HepG2 (cell line): ENCODE results near the gene URAD. TPM values are rescaled to one million over a fixed set of nuclear protein-coding genes. Genes with fewer than 3 reads are reported as not detected.

Experiments
- AHR ChIP-seq: IDR thresholded peaks from 2 replicates; pipeline ENCODE4 v1.6.1; 2018; ENCODE audit warnings: missing genetic modification reagents, missing compliant biosample characterization
- FOXK1 ChIP-seq: sonication (generic); formaldehyde crosslinking; IDR thresholded peaks from 2 replicates; pipeline ENCODE4 v1.4.0; 2020; ENCODE audit warnings: low read depth, missing genetic modification reagents, borderline replicate concordance
- IRF2 ChIP-seq: IDR thresholded peaks from 2 replicates; pipeline ENCODE4 v1.6.1; 2018; ENCODE audit warnings: missing genetic modification reagents, missing compliant biosample characterization
- NR2F6 ChIP-seq, 2 experiments: IDR thresholded peaks; 2 replicates each; pipeline ENCODE4 v1.6.1; 2016; ENCODE audit warnings: antibody characterized with exemption in 1 of 2, mild to moderate bottlenecking in 1 of 2
- SIN3B ChIP-seq: fragments of 150-350 bp; IDR thresholded peaks from 2 replicates; pipeline ENCODE4 v1.6.1; 2014; ENCODE audit warnings: low read length
- SMC3 ChIP-seq: IDR thresholded peaks from 2 replicates; pipeline ENCODE4 v1.6.1; 2011; ENCODE audit warnings: low read length, improper control_type of control experiment
- SNAPC2 ChIP-seq: sonication (generic); formaldehyde crosslinking; IDR thresholded peaks from 2 replicates; pipeline ENCODE4 v1.8.1; 2022; ENCODE audit warnings: mild to moderate bottlenecking, missing genetic modification reagents
- ZBTB20 ChIP-seq: sonication (generic); formaldehyde crosslinking; IDR thresholded peaks from 2 replicates; pipeline ENCODE4 v1.8.1; 2023; ENCODE audit warnings: missing genetic modification reagents, low read depth, mild to moderate bottlenecking, borderline replicate concordance
- ZBTB38 ChIP-seq: sonication (generic); formaldehyde crosslinking; IDR thresholded peaks from 2 replicates; pipeline ENCODE4 v1.5.1; 2020; ENCODE audit warnings: mild to moderate bottlenecking, missing genetic modification reagents
- ZBTB7A ChIP-seq: sonication (generic); formaldehyde crosslinking; IDR thresholded peaks from 2 replicates; pipeline ENCODE4 v1.8.0; 2022; ENCODE audit warnings: mild to moderate bottlenecking, missing genetic modification reagents
- ZFAT ChIP-seq: sonication (generic); formaldehyde crosslinking; conservative IDR thresholded peaks from 2 replicates; pipeline ENCODE4 v1.8.1; 2023; ENCODE audit warnings: missing genetic modification reagents, inconsistent platforms
- ZKSCAN5 ChIP-seq: sonication (generic); formaldehyde crosslinking; IDR thresholded peaks from 2 replicates; pipeline ENCODE4 v1.5.1; 2020; ENCODE audit warnings: mild to moderate bottlenecking, missing genetic modification reagents
- ZNF263 ChIP-seq: sonication (generic); formaldehyde crosslinking; IDR thresholded peaks from 2 replicates; pipeline ENCODE4 v1.4.0; 2020; ENCODE audit warnings: missing genetic modification reagents
- ZNF292 ChIP-seq: sonication (generic); formaldehyde crosslinking; IDR thresholded peaks from 2 replicates; pipeline ENCODE4 v1.8.1; 2022; ENCODE audit warnings: mild to moderate bottlenecking, low read depth, missing genetic modification reagents, borderline replicate concordance
- ZNF350 ChIP-seq: sonication (generic); formaldehyde crosslinking; IDR thresholded peaks from 2 replicates; pipeline ENCODE4 v1.4.0; 2020; ENCODE audit warnings: mild to moderate bottlenecking, low read depth, missing genetic modification reagents, borderline replicate concordance
- ZNF558 ChIP-seq: sonication (generic); formaldehyde crosslinking; IDR thresholded peaks from 2 replicates; pipeline ENCODE4 v1.9.0; 2022; ENCODE audit warnings: mild to moderate bottlenecking, missing genetic modification reagents, borderline replicate concordance
- polyA plus RNA-seq, 8 experiments: library from polyadenylated mRNA; depleted of rRNA in 3 of 8; stranded (reverse) in 7 of 8; unstranded in 1 of 8; fragments of >200 nt; fragmentation: Illumina TruSeq in 4 of 8; extraction: Trizol in 4 of 8; gene quantifications; 2 replicates each; pipeline versions ENCODE4 v1.2.1 to v1.2.3, GENCODE V29; 2011 to 2016; ENCODE audit warnings: low read depth in 4 of 8, missing spikeins in 1 of 8, mixed read lengths in 1 of 8; ENCODE audit not compliant: insufficient read depth in 1 of 8
- total RNA-seq, 5 experiments: library from RNA; depleted of rRNA; stranded (reverse); fragments of >200 nt; fragmentation: Illumina TruSeq; extraction: Trizol; gene quantifications; 2 replicates each; pipeline ENCODE4 v1.2.3, GENCODE V29; 2016; ENCODE audit warnings: low read depth in 1 of 5
- TF ChIP-seq, protein P1 (sequence below): sonication (generic); formaldehyde crosslinking; IDR thresholded peaks from 2 replicates; pipeline ENCODE4 v1.4.0; 2020; ENCODE audit warnings: missing genetic modification reagents, borderline replicate concordance
- TF ChIP-seq, protein P2 (sequence below): sonication (generic); formaldehyde crosslinking; IDR thresholded peaks from 2 replicates; pipeline ENCODE4 v1.5.1; 2020; ENCODE audit warnings: mild to moderate bottlenecking, missing genetic modification reagents
- TF ChIP-seq, protein P3 (sequence below): sonication (generic); formaldehyde crosslinking; IDR thresholded peaks from 2 replicates; pipeline ENCODE4 v1.8.0; 2022; ENCODE audit warnings: missing genetic modification reagents, mild to moderate bottlenecking, borderline replicate concordance
- TF ChIP-seq, protein P4 (sequence below): sonication (generic); formaldehyde crosslinking; IDR thresholded peaks from 2 replicates; pipeline ENCODE4 v1.8.1; 2023; ENCODE audit warnings: mild to moderate bottlenecking, moderate library complexity, missing genetic modification reagents

Gene URAD
- total and polyA plus RNA-seq, 2 of the 13 experiments (the other 11 are each of a cell fraction or from before 2014, with no cell fraction given), result not detected

GRCh38 chr13:27962128-27962841, 26.2 kb downstream of the URAD start (continued):
- TF ChIP-seq, protein P1, sequence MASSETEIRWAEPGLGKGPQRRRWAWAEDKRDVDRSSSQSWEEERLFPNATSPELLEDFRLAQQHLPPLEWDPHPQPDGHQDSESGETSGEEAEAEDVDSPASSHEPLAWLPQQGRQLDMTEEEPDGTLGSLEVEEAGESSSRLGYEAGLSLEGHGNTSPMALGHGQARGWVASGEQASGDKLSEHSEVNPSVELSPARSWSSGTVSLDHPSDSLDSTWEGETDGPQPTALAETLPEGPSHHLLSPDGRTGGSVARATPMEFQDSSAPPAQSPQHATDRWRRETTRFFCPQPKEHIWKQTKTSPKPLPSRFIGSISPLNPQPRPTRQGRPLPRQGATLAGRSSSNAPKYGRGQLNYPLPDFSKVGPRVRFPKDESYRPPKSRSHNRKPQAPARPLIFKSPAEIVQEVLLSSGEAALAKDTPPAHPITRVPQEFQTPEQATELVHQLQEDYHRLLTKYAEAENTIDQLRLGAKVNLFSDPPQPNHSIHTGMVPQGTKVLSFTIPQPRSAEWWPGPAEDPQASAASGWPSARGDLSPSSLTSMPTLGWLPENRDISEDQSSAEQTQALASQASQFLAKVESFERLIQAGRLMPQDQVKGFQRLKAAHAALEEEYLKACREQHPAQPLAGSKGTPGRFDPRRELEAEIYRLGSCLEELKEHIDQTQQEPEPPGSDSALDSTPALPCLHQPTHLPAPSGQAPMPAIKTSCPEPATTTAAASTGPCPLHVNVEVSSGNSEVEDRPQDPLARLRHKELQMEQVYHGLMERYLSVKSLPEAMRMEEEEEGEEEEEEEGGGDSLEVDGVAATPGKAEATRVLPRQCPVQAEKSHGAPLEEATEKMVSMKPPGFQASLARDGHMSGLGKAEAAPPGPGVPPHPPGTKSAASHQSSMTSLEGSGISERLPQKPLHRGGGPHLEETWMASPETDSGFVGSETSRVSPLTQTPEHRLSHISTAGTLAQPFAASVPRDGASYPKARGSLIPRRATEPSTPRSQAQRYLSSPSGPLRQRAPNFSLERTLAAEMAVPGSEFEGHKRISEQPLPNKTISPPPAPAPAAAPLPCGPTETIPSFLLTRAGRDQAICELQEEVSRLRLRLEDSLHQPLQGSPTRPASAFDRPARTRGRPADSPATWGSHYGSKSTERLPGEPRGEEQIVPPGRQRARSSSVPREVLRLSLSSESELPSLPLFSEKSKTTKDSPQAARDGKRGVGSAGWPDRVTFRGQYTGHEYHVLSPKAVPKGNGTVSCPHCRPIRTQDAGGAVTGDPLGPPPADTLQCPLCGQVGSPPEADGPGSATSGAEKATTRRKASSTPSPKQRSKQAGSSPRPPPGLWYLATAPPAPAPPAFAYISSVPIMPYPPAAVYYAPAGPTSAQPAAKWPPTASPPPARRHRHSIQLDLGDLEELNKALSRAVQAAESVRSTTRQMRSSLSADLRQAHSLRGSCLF, result no peak
- TF ChIP-seq ZBTB7A, result peak; percentile 29; the same call in 1 of the 2 replicates
- TF ChIP-seq ZBTB38 (CRISPR knock-in tag), result 0 out of 2 replicates have a peak, but pooled peaks have one; percentile 22
- no peak for TF ChIP-seq ZNF558 (CRISPR knock-in tag)
- TF ChIP-seq ZBTB20 (CRISPR knock-in tag), result no peak
- TF ChIP-seq, protein P2, sequence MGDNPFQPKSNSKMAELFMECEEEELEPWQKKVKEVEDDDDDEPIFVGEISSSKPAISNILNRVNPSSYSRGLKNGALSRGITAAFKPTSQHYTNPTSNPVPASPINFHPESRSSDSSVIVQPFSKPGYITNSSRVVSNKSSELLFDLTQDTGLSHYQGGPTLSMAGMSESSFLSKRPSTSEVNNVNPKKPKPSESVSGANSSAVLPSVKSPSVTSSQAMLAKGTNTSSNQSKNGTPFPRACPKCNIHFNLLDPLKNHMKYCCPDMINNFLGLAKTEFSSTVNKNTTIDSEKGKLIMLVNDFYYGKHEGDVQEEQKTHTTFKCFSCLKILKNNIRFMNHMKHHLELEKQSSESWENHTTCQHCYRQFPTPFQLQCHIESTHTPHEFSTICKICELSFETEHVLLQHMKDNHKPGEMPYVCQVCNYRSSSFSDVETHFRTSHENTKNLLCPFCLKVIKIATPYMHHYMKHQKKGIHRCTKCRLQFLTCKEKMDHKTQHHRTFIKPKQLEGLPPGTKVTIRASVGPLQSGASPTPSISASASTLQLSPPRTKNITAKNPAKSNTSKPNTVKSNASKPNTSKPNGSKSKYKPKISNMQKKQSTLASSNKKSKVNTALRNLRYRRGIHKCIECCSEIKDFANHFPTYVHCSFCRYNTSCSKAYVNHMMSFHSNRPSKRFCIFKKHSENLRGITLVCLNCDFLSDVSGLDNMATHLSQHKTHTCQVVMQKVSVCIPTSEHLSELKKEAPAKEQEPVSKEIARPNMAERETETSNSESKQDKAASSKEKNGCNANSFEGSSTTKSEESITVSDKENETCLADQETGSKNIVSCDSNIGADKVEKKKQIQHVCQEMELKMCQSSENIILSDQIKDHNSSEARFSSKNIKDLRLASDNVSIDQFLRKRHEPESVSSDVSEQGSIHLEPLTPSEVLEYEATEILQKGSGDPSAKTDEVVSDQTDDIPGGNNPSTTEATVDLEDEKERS, result peak; percentile 68; the same call in 1 of the 2 replicates
- no peak for TF ChIP-seq SMC3
- no peak for TF ChIP-seq NR2F6 (IDR thresholded peaks at IDR 0.05)
- TF ChIP-seq NR2F6 (CRISPR knock-in tag; IDR thresholded peaks at IDR 0.05), result no peak
- TF ChIP-seq SNAPC2 (CRISPR knock-in tag), result no peak
- peak; percentile 46; the same call in 1 of the 2 replicates for TF ChIP-seq ZNF292 (CRISPR knock-in tag)
- TF ChIP-seq AHR (CRISPR knock-in tag), result no peak
- TF ChIP-seq ZFAT (CRISPR knock-in tag), result no peak
- no peak for TF ChIP-seq ZNF350 (CRISPR knock-in tag)
- TF ChIP-seq, protein P3, sequence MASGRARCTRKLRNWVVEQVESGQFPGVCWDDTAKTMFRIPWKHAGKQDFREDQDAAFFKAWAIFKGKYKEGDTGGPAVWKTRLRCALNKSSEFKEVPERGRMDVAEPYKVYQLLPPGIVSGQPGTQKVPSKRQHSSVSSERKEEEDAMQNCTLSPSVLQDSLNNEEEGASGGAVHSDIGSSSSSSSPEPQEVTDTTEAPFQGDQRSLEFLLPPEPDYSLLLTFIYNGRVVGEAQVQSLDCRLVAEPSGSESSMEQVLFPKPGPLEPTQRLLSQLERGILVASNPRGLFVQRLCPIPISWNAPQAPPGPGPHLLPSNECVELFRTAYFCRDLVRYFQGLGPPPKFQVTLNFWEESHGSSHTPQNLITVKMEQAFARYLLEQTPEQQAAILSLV (CRISPR knock-in tag), result no peak
- TF ChIP-seq FOXK1 (CRISPR knock-in tag), result no peak
- no peak for TF ChIP-seq SIN3B
- TF ChIP-seq ZKSCAN5 (CRISPR knock-in tag), result no peak
- TF ChIP-seq ZNF263 (CRISPR knock-in tag), result no peak
- TF ChIP-seq, protein P4, sequence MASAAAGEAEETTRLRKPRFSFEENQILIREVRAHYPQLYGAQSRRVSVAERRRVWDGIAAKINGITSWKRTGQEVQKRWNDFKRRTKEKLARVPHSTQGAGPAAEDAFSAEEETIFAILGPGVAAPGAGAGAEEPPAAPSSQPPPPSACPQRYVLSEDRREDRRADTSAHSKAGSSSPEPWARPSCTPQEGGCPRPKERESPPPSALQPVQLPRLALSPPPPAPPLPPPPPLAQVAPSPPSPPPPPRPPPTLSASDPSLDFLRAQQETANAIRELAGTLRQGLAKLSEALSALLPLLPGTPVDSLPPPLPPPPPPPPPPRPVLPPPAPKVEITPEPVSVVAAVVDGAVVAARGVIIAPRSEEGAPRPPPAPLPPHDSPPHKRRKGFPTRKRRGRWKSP, result no peak
- TF ChIP-seq IRF2 (CRISPR knock-in tag), result no peak
